ENCODE results near the gene LY6G6C. TPM values are rescaled to one million over a fixed set of nuclear protein-coding genes. Genes with fewer than 3 reads are reported as not detected.

Gene LY6G6C
- total and polyA plus RNA-seq, 4 experiments from 2014 or later = not detected

DNA sequence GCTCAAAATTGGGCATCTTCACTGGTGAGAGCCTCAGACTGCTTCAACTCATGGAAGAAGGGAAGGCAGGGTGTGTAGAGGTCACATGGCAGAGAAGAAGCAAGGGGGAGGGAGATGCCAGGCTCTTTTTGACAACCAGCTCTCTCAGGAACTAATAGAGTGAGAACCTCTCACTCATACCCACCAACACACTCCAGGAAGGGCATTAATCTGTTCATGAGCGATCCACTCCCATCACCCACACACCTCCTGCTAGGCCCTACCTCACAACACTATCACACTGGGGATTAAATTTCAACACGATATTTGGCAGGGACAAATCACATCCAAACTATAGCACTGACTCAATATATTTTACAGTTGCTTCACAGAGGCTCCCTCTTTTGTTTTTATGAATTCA lies 20.3 kb upstream of the LY6G6C start:
- ChIA-PET CTCF (ENCODE audit: partially characterized antibody) (interaction anchor here (3.3 to 17.2 kb wide), 2 partner anchors 31 to 49 kb away, joined by 15 to 173 read pairs; partner anchors contain the start of gene VWA7), POLR2A (ENCODE audit: partially characterized antibody) (interaction anchor here (0.9 to 1.0 kb wide), 2 partner anchors 54 to 57 kb away, joined by 3 read pairs; partner anchors contain the start of gene VARS1)
- peaks cover 4 to 9% of the 10 kb centered on the region in 2 donors for H3K36me3 Mint-ChIP-seq
- H3K27ac Mint-ChIP-seq = peak overlapping the region in 2 of 7 donors; percentile 77 to 94
- H3K4me3 Mint-ChIP-seq = peak overlapping the region in 7 of 8 donors; percentile 5 to 86 (median 58)
- no peaks in the 10 kb centered on the region for H3K27me3 Mint-ChIP-seq
- intact Hi-C loops (cut with micrococcal nuclease) = no loop called here
- no peak for DNase-seq
- no peaks in the 10 kb centered on the region for H3K27me3 ChIP-seq (ENCODE audit: insufficient read depth, low read length)
- no peak overlapping the region for H3K27ac ChIP-seq (ENCODE audit: low read depth, low read length)
- H3K4me1 Mint-ChIP-seq = peaks cover 29 to 46% (median 38%) of the 10 kb centered on the region in 4 donors
- no peaks in the 10 kb centered on the region for H3K9me3 Mint-ChIP-seq
- H3K4me3 ChIP-seq (ENCODE audit: low read length in 2 of 2) = no peak overlapping the region
- no peaks in the 10 kb centered on the region for H3K9me3 ChIP-seq (ENCODE audit: control insufficient read depth in 1 of 2, low read length in 2 of 2)
- no peaks in the 10 kb centered on the region for H3K36me3 ChIP-seq (ENCODE audit: insufficient read depth, low read length)
- H3K4me1 ChIP-seq (ENCODE audit: insufficient read depth, low read length) = peaks cover 37% of the 10 kb centered on the region

DNA sequence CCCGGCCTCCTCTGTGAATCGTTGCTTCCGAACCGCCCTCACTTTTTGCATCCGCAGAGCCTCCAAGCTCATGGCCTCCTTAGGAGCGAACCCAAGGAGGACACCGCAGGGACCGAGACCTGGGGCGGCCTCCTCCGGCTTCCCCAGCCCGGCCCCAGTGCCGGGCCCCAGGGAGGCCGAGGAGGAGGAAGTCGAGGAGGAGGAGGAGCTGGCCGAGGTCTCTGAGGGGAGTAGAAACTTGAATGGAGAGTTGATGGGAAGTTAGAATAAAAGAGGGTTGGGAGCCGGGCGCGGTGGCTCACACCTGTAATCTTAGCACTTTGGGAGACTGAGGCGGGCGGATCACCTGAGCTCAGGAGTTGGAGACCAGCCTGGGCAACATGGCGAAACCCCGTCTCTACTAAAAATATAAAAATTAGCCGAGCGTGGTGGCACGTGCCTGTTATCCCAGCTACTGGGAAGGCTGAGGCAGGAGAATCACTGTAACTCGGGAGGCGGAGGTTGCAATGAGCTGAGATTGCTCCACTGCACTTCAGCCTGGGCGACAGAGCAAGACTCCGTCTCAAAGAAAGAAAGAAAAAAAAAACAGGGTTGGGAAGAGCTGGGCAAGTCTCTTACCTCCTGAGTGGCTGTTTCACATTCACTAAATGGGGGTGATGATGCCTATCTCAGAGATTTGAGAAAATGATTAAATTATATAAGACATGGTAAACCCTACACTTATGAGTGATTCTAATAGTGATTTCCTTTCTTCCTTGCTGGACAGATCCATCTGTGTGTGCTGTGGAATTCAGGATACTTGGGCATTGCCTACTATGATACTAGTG lies 19.1 kb upstream of the LY6G6C start:
- Mint-ChIP-seq H3K4me1 (peaks cover 33 to 57% (median 47%) of the 10 kb centered on the region in 4 donors), H3K27ac (peak overlapping the region; percentile 94 to 97 (median 95)), H3K4me3 (peak overlapping the region; percentile 86 to 99 (median 96)), H3K9me3 (no peaks in the 10 kb centered on the region), H3K36me3 (peaks cover 4 to 19% of the 10 kb centered on the region in 2 donors), H3K27me3 (no peaks in the 10 kb centered on the region)
- H3K27ac ChIP-seq (ENCODE audit: low read depth, low read length) = peak overlapping the region; percentile 64
- POLR2A ChIA-PET (ENCODE audit: partially characterized antibody) = interaction anchor here (0.6 to 8.9 kb wide), 19 partner anchors 13 to 450 kb away, joined by 3 to 81 read pairs (median 7); partner anchors contain the start of genes ABHD16A, BAG6, DDAH2 and GPANK1
- no peaks in the 10 kb centered on the region for H3K27me3 ChIP-seq (ENCODE audit: insufficient read depth, low read length)
- peaks cover 42% of the 10 kb centered on the region for H3K4me1 ChIP-seq (ENCODE audit: insufficient read depth, low read length)
- no peaks in the 10 kb centered on the region for H3K36me3 ChIP-seq (ENCODE audit: insufficient read depth, low read length)
- intact Hi-C loops (cut with micrococcal nuclease) = no loop called here
- no peak for DNase-seq
- no peaks in the 10 kb centered on the region for H3K9me3 ChIP-seq (ENCODE audit: control insufficient read depth in 1 of 2, low read length in 2 of 2)
- peak overlapping the region; percentile 82 for H3K4me3 ChIP-seq (ENCODE audit: low read length in 2 of 2)
- CTCF ChIA-PET (ENCODE audit: partially characterized antibody) = interaction anchor here (0.7 to 17.2 kb wide), 6 partner anchors 11 to 89 kb away, joined by 3 to 173 read pairs (median 12); partner anchors contain the start of genes HSPA1A, HSPA1B, HSPA1L and VWA7

DNA sequence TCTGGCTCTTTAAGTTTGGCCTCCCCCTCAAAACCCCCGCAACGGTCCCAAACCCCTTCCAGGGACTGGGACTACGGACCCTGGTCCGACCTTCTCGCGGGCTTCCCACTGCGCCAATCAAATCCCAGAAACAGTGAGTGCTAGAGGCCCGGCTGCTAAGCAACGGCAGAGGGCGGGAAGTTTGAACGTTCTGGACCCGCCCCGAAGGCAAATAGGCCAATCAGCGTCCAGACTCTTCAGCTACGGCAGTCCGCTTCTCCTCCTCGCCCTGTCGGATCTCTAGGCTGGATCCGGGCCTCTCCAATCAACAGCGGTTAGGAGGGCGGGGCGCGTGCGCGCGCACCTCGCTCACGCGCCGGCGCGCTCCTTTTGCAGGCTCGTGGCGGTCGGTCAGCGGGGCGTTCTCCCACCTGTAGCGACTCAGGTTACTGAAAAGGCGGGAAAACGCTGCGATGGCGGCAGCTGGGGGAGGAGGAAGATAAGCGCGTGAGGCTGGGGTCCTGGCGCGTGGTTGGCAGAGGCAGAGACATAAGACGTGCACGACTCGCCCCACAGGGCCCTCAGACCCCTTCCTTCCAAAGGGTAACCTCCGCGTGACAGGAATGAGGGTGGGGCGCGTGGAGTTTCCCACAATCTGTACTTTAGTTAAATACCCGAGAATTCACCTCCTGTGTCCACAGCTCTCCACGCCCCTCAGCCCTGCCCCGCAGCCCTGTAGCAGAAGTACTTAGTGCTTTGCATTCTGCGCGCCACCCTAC lies 18.3 kb upstream of the LY6G6C start, which contains the start of gene MSH5:
MSH5 (plus strand) TSS at position 367 of the 758 bp plus-strand sequence. CDS start 462 bp downstream, outside the sequence.
- intact Hi-C loops (cut with micrococcal nuclease) = loop anchor here (1.0 to 5.0 kb wide), 4 partner anchors 33 to 88 kb away; partner anchors contain the start of genes ABHD16A, BAG6 and LY6G5C
- H3K4me3 ChIP-seq (ENCODE audit: low read length in 2 of 2) = peak within 1 kb of the TSS; percentile 82
- H3K4me1 Mint-ChIP-seq = peaks cover 33 to 64% (median 51%) of the 10 kb centered on the region in 4 donors
- peaks cover 0 to 27% of the 10 kb centered on the region in 2 donors for H3K36me3 Mint-ChIP-seq
- H3K4me3 Mint-ChIP-seq = peak within 1 kb of the TSS; percentile 89 to 99 (median 98)
- H3K4me1 ChIP-seq (ENCODE audit: insufficient read depth, low read length) = peaks cover 42% of the 10 kb centered on the region
- H3K27me3 ChIP-seq (ENCODE audit: insufficient read depth, low read length) = no peaks in the 10 kb centered on the region
- peak; percentile 92 to 97 (median 94) for DNase-seq
- no peaks in the 10 kb centered on the region for H3K9me3 Mint-ChIP-seq
- ChIA-PET CTCF (ENCODE audit: partially characterized antibody) (interaction anchor here (0.7 to 17.2 kb wide), 8 partner anchors 10 to 150 kb away, joined by 3 to 173 read pairs (median 7); partner anchors contain the start of genes HSPA1A, HSPA1B, HSPA1L and VWA7), POLR2A (ENCODE audit: partially characterized antibody) (interaction anchor here (0.6 to 8.9 kb wide), 25 partner anchors 11 to 1232 kb away, joined by 3 to 81 read pairs (median 5); partner anchors contain the start of genes ABHD16A, BAG6, DDAH2 and GPANK1)
- no peaks in the 10 kb centered on the region for H3K9me3 ChIP-seq (ENCODE audit: control insufficient read depth in 1 of 2, low read length in 2 of 2)
- peak within 1 kb of the TSS; percentile 64 for H3K27ac ChIP-seq (ENCODE audit: low read depth, low read length)
- no peaks in the 10 kb centered on the region for H3K36me3 ChIP-seq (ENCODE audit: insufficient read depth, low read length)
- peak within 1 kb of the TSS; percentile 94 to 97 (median 95) for H3K27ac Mint-ChIP-seq
- H3K27me3 Mint-ChIP-seq = no peaks in the 10 kb centered on the region

DNA sequence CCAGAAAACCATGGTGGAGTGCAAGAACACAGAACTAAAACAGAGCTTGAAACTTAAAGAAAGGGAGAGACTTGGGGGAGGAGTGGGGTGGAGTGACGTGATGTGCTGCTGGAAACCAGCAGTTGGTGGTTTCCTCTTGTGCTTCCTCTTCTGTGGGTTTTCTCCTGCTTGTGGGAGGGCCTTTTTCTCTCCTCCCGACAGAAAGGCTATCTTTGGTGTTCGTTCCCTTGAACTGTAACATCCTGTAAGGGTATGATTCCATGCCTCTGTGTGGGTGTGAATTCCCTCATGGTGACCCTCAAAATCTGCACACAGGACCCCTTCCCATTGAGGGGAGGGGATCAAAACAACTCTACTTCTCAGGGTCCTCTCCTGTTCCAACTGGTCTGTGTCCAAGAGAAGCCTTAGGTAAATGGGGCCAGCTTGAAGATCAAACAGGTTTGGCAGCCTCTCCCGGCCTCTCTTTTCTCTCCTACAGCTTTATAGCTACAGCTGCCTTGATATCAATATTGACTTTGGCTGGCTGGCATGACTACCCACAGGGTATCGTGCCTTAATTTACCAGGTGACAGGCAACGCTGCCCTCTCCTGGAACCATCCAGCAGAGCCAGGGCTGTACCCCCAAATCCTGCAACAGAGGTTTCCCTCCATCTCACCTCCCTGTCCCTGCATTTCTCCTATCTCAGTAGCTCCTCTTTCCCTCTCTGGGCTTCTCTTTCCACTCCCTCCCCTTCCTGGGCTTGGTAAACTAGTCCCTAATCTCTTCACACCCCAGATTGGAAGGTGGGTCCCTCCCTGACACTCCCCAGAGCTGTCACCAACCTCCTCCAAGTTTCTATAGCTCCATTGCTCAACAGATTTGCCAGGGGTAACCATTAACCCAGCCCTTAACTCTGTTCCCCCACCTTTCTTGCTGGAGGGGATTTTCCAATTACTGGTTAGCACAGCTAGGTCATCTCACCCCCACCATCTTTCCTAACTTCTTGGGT lies 16.7 kb upstream of the LY6G6C start:
- Histone ChIP-seq H3K4me3 (ENCODE audit: low read length in 2 of 2) (peak overlapping the region; percentile 11 to 95), H3K4me1 (ENCODE audit: insufficient read depth, low read length) (peaks cover 57% of the 10 kb centered on the region), H3K27ac (ENCODE audit: low read depth, low read length) (peak overlapping the region; percentile 82), H3K36me3 (ENCODE audit: insufficient read depth, low read length) (peaks cover 10% of the 10 kb centered on the region), H3K9me3 (ENCODE audit: control insufficient read depth in 1 of 2, low read length in 2 of 2) (no peaks in the 10 kb centered on the region), H3K27me3 (ENCODE audit: insufficient read depth, low read length) (no peaks in the 10 kb centered on the region)
- H3K36me3 Mint-ChIP-seq = peaks cover 8 to 42% of the 10 kb centered on the region in 2 donors
- intact Hi-C loops (cut with micrococcal nuclease) = loop anchor here (1.0 to 5.0 kb wide), 5 partner anchors 8 to 73 kb away; partner anchors contain the start of genes ABHD16A and LY6G5C
- H3K9me3 Mint-ChIP-seq = no peaks in the 10 kb centered on the region
- DNase-seq = peak; percentile 77 to 88 (median 82)
- no peaks in the 10 kb centered on the region for H3K27me3 Mint-ChIP-seq
- peak overlapping the region; percentile 94 to 97 (median 95) for H3K27ac Mint-ChIP-seq
- H3K4me1 Mint-ChIP-seq = peaks cover 42 to 80% (median 64%) of the 10 kb centered on the region in 4 donors
- ChIA-PET POLR2A (ENCODE audit: partially characterized antibody) (interaction anchor here (0.5 to 8.9 kb wide), 29 partner anchors 11 to 1691 kb away, joined by 3 to 81 read pairs (median 4); partner anchors contain the start of genes ABHD16A, BAG6, DDAH2 and FKBPL), CTCF (ENCODE audit: partially characterized antibody) (interaction anchor here (0.6 to 17.2 kb wide), 18 partner anchors 8 to 156 kb away, joined by 3 to 173 read pairs (median 5); partner anchors contain the start of genes GPANK1, HSPA1A, HSPA1L and LSM2)
- peak overlapping the region; percentile 84 to 99 (median 98) for H3K4me3 Mint-ChIP-seq

DNA sequence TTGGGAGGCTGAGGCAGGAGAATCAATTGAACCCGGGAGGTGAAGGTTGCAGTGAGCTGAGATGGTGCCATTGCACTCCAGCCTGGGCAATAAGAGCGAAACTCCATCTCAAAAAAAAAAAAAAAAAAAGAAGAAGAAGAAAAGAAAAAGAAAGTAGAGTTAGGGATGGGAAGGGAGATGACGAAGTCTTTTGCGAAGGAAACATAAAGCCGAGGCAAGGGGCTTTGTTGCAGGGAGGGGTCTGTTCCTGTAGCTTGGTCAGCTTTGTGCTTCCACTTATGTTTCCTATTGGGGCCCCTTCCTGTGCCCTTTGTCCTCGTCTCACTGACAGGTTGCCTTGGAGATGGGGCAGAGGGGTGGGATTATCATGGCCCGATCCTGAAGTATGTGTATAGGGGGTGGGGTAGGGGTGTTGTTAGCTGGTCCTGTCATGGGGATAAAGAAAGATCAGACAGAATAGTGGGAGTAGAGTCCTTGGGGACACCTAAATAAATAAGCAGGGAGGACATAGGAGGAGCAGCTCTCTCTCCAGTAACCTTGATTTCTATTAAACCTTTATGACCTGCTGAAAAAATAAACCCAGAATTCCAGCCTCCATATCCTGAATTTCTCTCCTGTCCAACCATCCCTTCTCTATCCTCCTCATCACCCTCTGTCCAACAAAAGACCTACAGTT lies 15.9 kb upstream of the LY6G6C start:
- peak overlapping the region; percentile 11 to 95 for H3K4me3 ChIP-seq (ENCODE audit: low read length in 2 of 2)
- intact Hi-C loops (cut with micrococcal nuclease) = loop anchor here (5.0 kb wide), 1 partner anchor 55 kb away; the partner anchor contains the start of gene LY6G5C
- H3K4me1 Mint-ChIP-seq = peaks cover 45 to 83% (median 67%) of the 10 kb centered on the region in 4 donors
- no peaks in the 10 kb centered on the region for H3K27me3 ChIP-seq (ENCODE audit: insufficient read depth, low read length)
- H3K36me3 ChIP-seq (ENCODE audit: insufficient read depth, low read length) = peaks cover 15% of the 10 kb centered on the region
- ChIA-PET CTCF (ENCODE audit: partially characterized antibody) (interaction anchor here (0.6 to 17.2 kb wide), 15 partner anchors 7 to 152 kb away, joined by 3 to 173 read pairs (median 5); partner anchors contain the start of genes GPANK1, HSPA1A, HSPA1L and LSM2), POLR2A (ENCODE audit: partially characterized antibody) (interaction anchor here (0.6 to 8.9 kb wide), 23 partner anchors 10 to 1690 kb away, joined by 3 to 81 read pairs (median 6); partner anchors contain the start of genes ABHD16A, BAG6, C6orf47 and DDAH2)
- no peaks in the 10 kb centered on the region for H3K9me3 Mint-ChIP-seq
- peak overlapping the region; percentile 94 to 97 (median 95) for H3K27ac Mint-ChIP-seq
- H3K4me1 ChIP-seq (ENCODE audit: insufficient read depth, low read length) = peaks cover 60% of the 10 kb centered on the region
- DNase-seq = no peak
- no peaks in the 10 kb centered on the region for H3K9me3 ChIP-seq (ENCODE audit: control insufficient read depth in 1 of 2, low read length in 2 of 2)
- peak overlapping the region; percentile 84 to 99 (median 98) for H3K4me3 Mint-ChIP-seq
- peak overlapping the region; percentile 82 for H3K27ac ChIP-seq (ENCODE audit: low read depth, low read length)
- H3K36me3 Mint-ChIP-seq = peaks cover 11 to 47% of the 10 kb centered on the region in 2 donors
- H3K27me3 Mint-ChIP-seq = no peaks in the 10 kb centered on the region
